Activated B cell treated with CpG ODN at 0.5 μM for 24 hours (primary cell): ENCODE data around the gene COQ2. TPM values are rescaled to one million over a fixed set of nuclear protein-coding genes. Genes with fewer than 3 reads are reported as not detected.

ENCODE experiments used
- ATAC-seq: fragments of 200-7000 bp; cut with Tn5 transposase; one replicate; pipeline ENCODE4 v1.10.0; 2021; ENCODE audit warnings: low read depth, mild to moderate bottlenecking, moderate library complexity
- CTCF ChIA-PET: fragments of 350-600 bp; sonication (Branson Sonifier 250); formaldehyde crosslinking; loops from one replicate; lab custom pipeline; 2021; ENCODE audit warnings: antibody characterized with exemption; lab: Charles Lee
- POLR2A ChIA-PET: fragments of 350-600 bp; sonication (Branson Sonifier 250); formaldehyde crosslinking; loops from one replicate; lab custom pipeline; 2021; ENCODE audit warnings: antibody characterized with exemption; lab: Charles Lee
- DNase-seq: peaks from one replicate; pipeline ENCODE4 v3.0.0; 2022
- H3K27ac Mint-ChIP-seq: one replicate; pipeline ENCODE4 v1.8.0; 2020; ENCODE audit warnings: mixed read lengths
- H3K27me3 Mint-ChIP-seq: one replicate; pipeline ENCODE4 v1.8.0; 2021; ENCODE audit warnings: mixed read lengths
- H3K36me3 Mint-ChIP-seq: one replicate; pipeline ENCODE4 v1.8.0; 2021; ENCODE audit warnings: low read depth, mixed read lengths
- H3K4me1 Mint-ChIP-seq: one replicate; pipeline ENCODE4 v1.8.0; 2021; ENCODE audit warnings: mixed read lengths
- H3K4me3 Mint-ChIP-seq: one replicate; pipeline ENCODE4 v1.8.0; 2020; ENCODE audit warnings: mild to moderate bottlenecking, mixed read lengths
- H3K9me3 Mint-ChIP-seq: one replicate; pipeline ENCODE4 v1.8.0; 2020; ENCODE audit warnings: mixed read lengths
- CTCF ChIP-seq: fragments of 200-600 bp; IDR thresholded peaks from one replicate; pipeline ENCODE4 v1.8.0; 2022; ENCODE audit warnings: antibody characterized with exemption, mild to moderate bottlenecking
- intact Hi-C: fragments of 100-400 bp; cut with micrococcal nuclease; formaldehyde crosslinking; loops from one replicate; pipeline ENCODE4 v1.15.1; 2024
- total RNA-seq: library from RNA; stranded (reverse); gene quantifications from 2 replicates; pipeline ENCODE4 v1.2.3, GENCODE V29; 2022

The COQ2 gene
- total RNA-seq, 1 donor from 2014 or later = 18.8 TPM

- DNase-seq (no peak), ATAC-seq (no peak)
- intact Hi-C loops = no loop called here
- TF ChIP-seq CTCF = no peak
- H3K4me3 Mint-ChIP-seq = no peak overlapping the region
- H3K4me1 Mint-ChIP-seq = peaks cover 92% of the 10 kb centered on the region
- peaks cover 1% of the 10 kb centered on the region for H3K36me3 Mint-ChIP-seq
- ChIA-PET CTCF (interaction anchor here (1.1 kb wide), 1 partner anchor 37 kb away, joined by 3 read pairs; no protein-coding TSS in a partner anchor), POLR2A (no interaction called here)
- H3K27me3 Mint-ChIP-seq = no peaks in the 10 kb centered on the region
- H3K9me3 Mint-ChIP-seq = peaks cover 4% of the 10 kb centered on the region
- peak overlapping the region; percentile 26 for H3K27ac Mint-ChIP-seq
Measured at GRCh38 chr4:83214079-83214478, 70.5 kb downstream of the COQ2 start.

Other genes starting within 250 kb of the COQ2 start
- gene COPS4, start 249.6 kb downstream of the COQ2 start, total RNA-seq = 32.7 and 36.7 TPM in 2 replicates
- 142 and 153 TPM in 2 replicates for gene PLAC8, start 170.1 kb downstream of the COQ2 start, total RNA-seq
- gene HPSE, start 50.0 kb upstream of the COQ2 start, total RNA-seq = 1.5 TPM in 2 replicates
- 31.9 and 32.9 TPM in 2 replicates for gene HELQ, start 171.0 kb upstream of the COQ2 start, total RNA-seq
- gene MRPS18C, start 171.3 kb upstream of the COQ2 start, total RNA-seq = 56.0 and 56.5 TPM in 2 replicates
- gene ABRAXAS1, start 200.3 kb upstream of the COQ2 start, total RNA-seq = 23.5 and 24.2 TPM in 2 replicates